HCT116 (cell line): ENCODE results near the gene DCD. TPM values are rescaled to one million over a fixed set of nuclear protein-coding genes. Genes with fewer than 3 reads are reported as not detected.
"Not testable (repeated sequence)": the region's sequence is repeated elsewhere in the genome, so short reads cannot be mapped to it uniquely, and the experiment has no call there.

Experiments
- ATAC-seq: fragments of 200-7000 bp; cut with Tn5 transposase; 2 replicates; pipeline ENCODE4 v1.9.1; 2020; ENCODE audit warnings: mild to moderate bottlenecking, moderate library complexity
- BruUV-seq: library from RNA; stranded (reverse); fragments of 400-500 nt; replicated peaks from 2 replicates; lab custom pipeline; 2021; lab: Mats Ljungman, UMichigan
- CTCF ChIA-PET: fragments of 300-600 bp; sonication (Branson Sonifier 250); formaldehyde crosslinking; loops from one replicate; lab custom pipeline; 2021; ENCODE audit warnings: antibody characterized with exemption; lab: Charles Lee
- POLR2A ChIA-PET: fragments of 300-600, 350-600 bp; sonication (Branson Sonifier 250); formaldehyde crosslinking; loops from one replicate; lab custom pipeline; 2021; ENCODE audit warnings: antibody characterized with exemption; lab: Charles Lee
- RAD21 ChIA-PET, 2 experiments: fragments of 300-600 bp; sonication (Branson Sonifier 250); formaldehyde crosslinking; loops; one replicate each; lab custom pipeline; 2023; ENCODE audit warnings: low total read pairs in 2 of 2; ENCODE audit not compliant: uncharacterized antibody in 2 of 2, unreplicated experiment in 2 of 2, low non-redundant PET in 1 of 2; lab: Charles Lee
- DNase-seq: peaks from one replicate; pipeline ENCODE4 v3.0.0-alpha.2; 2010; ENCODE audit warnings: low read depth, low spot score
- H2AFZ ChIP-seq: fragments of 200-600 bp; shearing (Covaris generic), sonication (generic); 2 replicates; pipeline ENCODE4 v1.6.1; 2017; ENCODE audit warnings: low read depth, mixed run types, mixed read lengths, antibody characterized with exemption, low read length; ENCODE audit not compliant: poor library complexity, severe bottlenecking
- H3K27ac ChIP-seq: 2 replicates; pipeline ENCODE4 v1.5.1; 2012; ENCODE audit warnings: low read depth, low read length
- H3K27me3 ChIP-seq: fragments of 200-600 bp; sonication (generic); 2 replicates; pipeline ENCODE4 v1.6.1; 2016; ENCODE audit warnings: mixed run types, low read length, mixed read lengths; ENCODE audit not compliant: insufficient read depth
- H3K36me3 ChIP-seq, 2 experiments: fragments of 200-500 bp in 1 of 2; fragments of 200-600 bp in 1 of 2; sonication (Bioruptor generic) in 1 of 2; sonication (generic) in 1 of 2; 2 replicates each; pipeline versions ENCODE4 v1.5.1 to v1.6.1; 2014 to 2016; ENCODE audit warnings: low read length in 2 of 2, inconsistent platforms in 1 of 2, mixed read lengths in 1 of 2, mixed run types in 1 of 2; ENCODE audit not compliant: insufficient read depth in 2 of 2, control insufficient read depth in 1 of 2
- H3K4me1 ChIP-seq, 2 experiments: fragments of 200-600 bp in 1 of 2; sonication (generic) in 1 of 2; 2 replicates each; pipeline versions ENCODE4 v1.5.1 to v1.6.1; 2012 to 2017; ENCODE audit warnings: low read length in 2 of 2, inconsistent platforms in 1 of 2, mild to moderate bottlenecking in 1 of 2, mixed read lengths in 1 of 2, mixed run types in 1 of 2, moderate library complexity in 1 of 2; ENCODE audit not compliant: insufficient read depth in 2 of 2, control insufficient read depth in 1 of 2
- H3K4me2 ChIP-seq: fragments of 200-600 bp; sonication (generic); 2 replicates; pipeline ENCODE4 v1.6.1; 2017; ENCODE audit warnings: mixed run types, low read length, mixed read lengths
- H3K4me3 ChIP-seq, 2 experiments: fragments of 200-600 bp in 1 of 2; sonication (generic) in 1 of 2; replicated peaks in 1 of 2; 2 replicates each; pipeline ENCODE4 v1.5.1; 2011 to 2016; ENCODE audit warnings: low read length in 2 of 2, control low read depth in 1 of 2, low read depth in 1 of 2, mild to moderate bottlenecking in 1 of 2, mixed read lengths in 1 of 2, mixed run types in 1 of 2
- H3K79me2 ChIP-seq: fragments of 200-600 bp; sonication (generic); 2 replicates; pipeline ENCODE4 v1.6.1; 2017; ENCODE audit warnings: mild to moderate bottlenecking, mixed run types, low read length, moderate library complexity, mixed read lengths; ENCODE audit not compliant: insufficient read depth
- H3K9ac ChIP-seq: fragments of 200-600 bp; sonication (generic); 2 replicates; pipeline ENCODE4 v1.6.1; 2016; ENCODE audit warnings: low read length, mixed read lengths
- H3K9me2 ChIP-seq: fragments of 200-600 bp; sonication (generic), shearing (Covaris generic); 2 replicates; pipeline ENCODE4 v1.6.1; 2017; ENCODE audit warnings: mixed run types, mild to moderate bottlenecking, moderate library complexity; ENCODE audit not compliant: insufficient read depth
- H3K9me3 ChIP-seq, 2 experiments: fragments of 200-500 bp in 1 of 2; fragments of 200-600 bp in 1 of 2; sonication (Bioruptor generic) in 1 of 2; sonication (generic) in 1 of 2; 2 replicates each; pipeline ENCODE4 v1.6.1; 2014 to 2017; ENCODE audit warnings: low read length in 2 of 2, mixed read lengths in 2 of 2, inconsistent platforms in 1 of 2, low read depth in 1 of 2, mild to moderate bottlenecking in 1 of 2, mixed run types in 1 of 2, moderate library complexity in 1 of 2; ENCODE audit not compliant: control insufficient read depth in 1 of 2, insufficient read depth in 1 of 2
- H4K20me1 ChIP-seq: fragments of 200-600 bp; sonication (generic), shearing (Covaris generic); 2 replicates; pipeline ENCODE4 v1.6.1; 2017; ENCODE audit warnings: mixed run types, mild to moderate bottlenecking, moderate library complexity; ENCODE audit not compliant: insufficient read depth
- EGR1 ChIP-seq: IDR thresholded peaks from 2 replicates; pipeline ENCODE4 v1.6.1; 2012; ENCODE audit warnings: low read depth
- EZH2phosphoT487 ChIP-seq: fragments of 200-600 bp; IDR thresholded peaks from 2 replicates; pipeline ENCODE4 v1.6.1; 2018; ENCODE audit warnings: antibody characterized with exemption, borderline replicate concordance
- FOSL1 ChIP-seq: IDR thresholded peaks from 2 replicates; pipeline ENCODE4 v1.6.1; 2012; ENCODE audit warnings: low read depth
- REST ChIP-seq: IDR thresholded peaks from 2 replicates; pipeline ENCODE4 v1.6.1; 2012; ENCODE audit warnings: low read depth
- SP1 ChIP-seq: IDR thresholded peaks from 2 replicates; pipeline ENCODE4 v1.6.1; 2012; ENCODE audit warnings: low read depth
- ZBTB33 ChIP-seq: IDR thresholded peaks from 2 replicates; pipeline ENCODE4 v1.6.1; 2011; ENCODE audit warnings: mild to moderate bottlenecking, low read length, moderate library complexity; ENCODE audit not compliant: insufficient replicate concordance; ENCODE audit errors: extremely low read depth
- intact Hi-C: fragments of 100-400 bp; cut with micrococcal nuclease; formaldehyde crosslinking; loops from 2 replicates; pipeline ENCODE4 v1.10.0; 2022
- total RNA-seq: library from RNA; stranded (reverse); gene quantifications from one replicate; pipeline ENCODE4 v1.2.1, GENCODE V29; 2021; ENCODE audit not compliant: unreplicated experiment

Gene DCD
- total RNA-seq, 1 experiment from 2014 or later, result not detected

GRCh38 chr12:54666008-54666407, 17.8 kb upstream of the DCD start:
- BruUV-seq, result no TSS peak
- Histone ChIP-seq H3K9ac (no peak overlapping the region), H4K20me1 (no peaks in the 10 kb centered on the region), H3K79me2 (no peaks in the 10 kb centered on the region), H3K9me2 (no peaks in the 10 kb centered on the region), H2AFZ (no peak overlapping the region), H3K36me3 (no peaks in the 10 kb centered on the region), H3K27me3 (peaks cover 4% of the 10 kb centered on the region), H3K9me3 (no peaks in the 10 kb centered on the region), H3K27ac (no peak overlapping the region), H3K4me1 (no peaks in the 10 kb centered on the region), H3K4me3 (no peak overlapping the region), H3K4me2 (no peak overlapping the region)
- intact Hi-C loops, result no loop called here
- TF ChIP-seq EGR1 (no peak), SP1 (no peak)
- ChIA-PET POLR2A (no interaction called here), CTCF (no interaction called here), RAD21 (no interaction called here)
- DNase-seq (no peak), ATAC-seq (no peak)

GRCh38 chr12:54665022-54665635, 17.0 kb upstream of the DCD start:
- H3K79me2 ChIP-seq, H3K9me2 ChIP-seq, POLR2A ChIA-PET, BruUV-seq, H3K4me2 ChIP-seq, H3K4me1 ChIP-seq, H3K36me3 ChIP-seq, CTCF ChIA-PET, intact Hi-C loops, H3K9me3 ChIP-seq, H2AFZ ChIP-seq, H4K20me1 ChIP-seq, DNase-seq, RAD21 ChIA-PET, H3K27ac ChIP-seq, H3K4me3 ChIP-seq, H3K9ac ChIP-seq, H3K27me3 ChIP-seq, ATAC-seq: not testable (repeated sequence)

GRCh38 chr12:54663603-54664002, 15.4 kb upstream of the DCD start:
- no peak overlapping the region for H3K27ac ChIP-seq
- no peaks in the 10 kb centered on the region for H4K20me1 ChIP-seq
- DNase-seq (no peak), ATAC-seq (no peak)
- no peaks in the 10 kb centered on the region for H3K27me3 ChIP-seq
- no peaks in the 10 kb centered on the region for H3K36me3 ChIP-seq
- no peaks in the 10 kb centered on the region for H3K9me3 ChIP-seq
- no peaks in the 10 kb centered on the region for H3K9me2 ChIP-seq
- no peak overlapping the region for H3K4me2 ChIP-seq
- POLR2A ChIA-PET, result no interaction called here
- intact Hi-C loops, result no loop called here
- H3K9ac ChIP-seq, result no peak overlapping the region
- no peaks in the 10 kb centered on the region for H3K79me2 ChIP-seq
- H2AFZ ChIP-seq, result no peak overlapping the region
- no TSS peak for BruUV-seq
- H3K4me3 ChIP-seq, result no peak overlapping the region
- no peaks in the 10 kb centered on the region for H3K4me1 ChIP-seq
- CTCF ChIA-PET, result interaction anchor here (1.0 kb wide), 1 partner anchor 26 kb away, joined by 4 read pairs; no protein-coding TSS in a partner anchor
- RAD21 ChIA-PET, result no interaction called here
- no peak for TF ChIP-seq FOSL1
- TF ChIP-seq EZH2phosphoT487, result no peak
- no peak for TF ChIP-seq REST
- TF ChIP-seq SP1, result no peak
- TF ChIP-seq ZBTB33, result no peak
